ENCODE results near the gene ZNF485. TPM values are rescaled to one million over a fixed set of nuclear protein-coding genes. Genes with fewer than 3 reads are reported as not detected.
"Not testable (repeated sequence)": the region's sequence is repeated elsewhere in the genome, so short reads cannot be mapped to it uniquely, and the experiment has no call there.

ZNF485 gene
- total RNA-seq, 2 donors from 2014 or later: 6.9 to 16.1 TPM

DNA sequence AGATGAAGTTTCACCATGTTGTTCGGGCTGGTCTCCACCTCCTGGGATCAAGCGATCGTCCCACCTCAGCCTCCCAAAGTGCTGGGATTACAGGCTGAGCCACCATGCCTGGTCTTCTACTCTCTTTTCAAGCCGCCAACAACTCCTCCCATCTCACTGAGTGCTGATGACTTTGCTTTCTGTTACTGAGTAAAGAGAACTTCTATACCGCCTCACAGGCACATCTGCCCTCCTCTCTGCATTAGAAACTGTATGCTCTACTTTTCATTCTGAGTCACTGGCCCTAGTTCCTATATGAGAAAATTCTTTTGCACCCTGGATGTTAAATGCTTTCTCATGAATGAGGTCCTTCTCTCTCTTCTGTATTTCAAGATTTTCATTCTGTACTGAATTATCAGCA lies 29.7 kb upstream of the ZNF485 start:
- intact Hi-C loops (cut with DNase I): no loop called here
- no peak for TF ChIP-seq CTCF (IDR thresholded peaks at IDR 0.05)
- TF ChIP-seq POLR2AphosphoS5 (IDR thresholded peaks at IDR 0.05): no peak
- no peak for TF ChIP-seq POLR2A (IDR thresholded peaks at IDR 0.05)
- no peaks in the 10 kb centered on the region for H3K4me1 ChIP-seq (replicated peaks)

GRCh38 chr10:43584051-43584450 lies 22.2 kb upstream of the ZNF485 start:
- no peaks in the 10 kb centered on the region for H3K4me1 ChIP-seq (replicated peaks)
- no peaks in the 10 kb centered on the region for H3K27me3 ChIP-seq (replicated peaks; ENCODE audit: insufficient read depth)
- H3K4me3 ChIP-seq: no peak overlapping the region
- TF ChIP-seq CTCF (IDR thresholded peaks at IDR 0.05): no peak
- H3K9me3 ChIP-seq: no peaks in the 10 kb centered on the region
- H3K27ac ChIP-seq: no peak overlapping the region
- intact Hi-C loops (cut with DNase I): no loop called here
- no peak for DNase-seq (ENCODE audit: low spot score)
- no peaks in the 10 kb centered on the region for H3K36me3 ChIP-seq
- WGBS: 57% methylated on average over 4 of the region's 4 CpGs

More for the DNA sequence above, 29.7 kb upstream of the ZNF485 start:
- Histone ChIP-seq H3K9me3 (no peaks in the 10 kb centered on the region), H3K36me3 (no peaks in the 10 kb centered on the region), H3K27me3 (replicated peaks; ENCODE audit: insufficient read depth) (no peaks in the 10 kb centered on the region), H3K4me3 (no peak overlapping the region), H3K27ac (no peak overlapping the region)
- WGBS: 77% methylated on average over 5 of the region's 5 CpGs
- DNase-seq (ENCODE audit: low spot score): no peak

GRCh38 chr10:43585046-43585445 lies 21.2 kb upstream of the ZNF485 start:
- TF ChIP-seq POLR2A (IDR thresholded peaks at IDR 0.05) (no peak), CTCF (IDR thresholded peaks at IDR 0.05) (no peak), POLR2AphosphoS5 (IDR thresholded peaks at IDR 0.05) (no peak)
- H3K27ac ChIP-seq: no peak overlapping the region
- intact Hi-C loops (cut with DNase I): no loop called here
- WGBS: 94% methylated on average over 5 of the region's 5 CpGs
- DNase-seq (ENCODE audit: low spot score): no peak
- H3K4me3 ChIP-seq: no peak overlapping the region
- no peaks in the 10 kb centered on the region for H3K27me3 ChIP-seq (replicated peaks; ENCODE audit: insufficient read depth)
- H3K36me3 ChIP-seq: no peaks in the 10 kb centered on the region
- H3K4me1 ChIP-seq (replicated peaks): no peaks in the 10 kb centered on the region
- H3K9me3 ChIP-seq: no peaks in the 10 kb centered on the region

- no peaks in the 10 kb centered on the region for H3K36me3 ChIP-seq
- H3K4me3 ChIP-seq: no peak overlapping the region
- H3K27ac ChIP-seq: no peak overlapping the region
- no peaks in the 10 kb centered on the region for H3K9me3 ChIP-seq
- no peaks in the 10 kb centered on the region for H3K27me3 ChIP-seq (replicated peaks; ENCODE audit: insufficient read depth)
- TF ChIP-seq POLR2A (IDR thresholded peaks at IDR 0.05) (no peak), CTCF (IDR thresholded peaks at IDR 0.05) (no peak), POLR2AphosphoS5 (IDR thresholded peaks at IDR 0.05) (no peak)
- no peak for DNase-seq (ENCODE audit: low spot score)
- intact Hi-C loops (cut with DNase I): no loop called here
- WGBS: 57% methylated on average over 9 of the region's 9 CpGs
- no peaks in the 10 kb centered on the region for H3K4me1 ChIP-seq (replicated peaks)
Measured at GRCh38 chr10:43585981-43586729, 20.1 kb upstream of the ZNF485 start.

DNA sequence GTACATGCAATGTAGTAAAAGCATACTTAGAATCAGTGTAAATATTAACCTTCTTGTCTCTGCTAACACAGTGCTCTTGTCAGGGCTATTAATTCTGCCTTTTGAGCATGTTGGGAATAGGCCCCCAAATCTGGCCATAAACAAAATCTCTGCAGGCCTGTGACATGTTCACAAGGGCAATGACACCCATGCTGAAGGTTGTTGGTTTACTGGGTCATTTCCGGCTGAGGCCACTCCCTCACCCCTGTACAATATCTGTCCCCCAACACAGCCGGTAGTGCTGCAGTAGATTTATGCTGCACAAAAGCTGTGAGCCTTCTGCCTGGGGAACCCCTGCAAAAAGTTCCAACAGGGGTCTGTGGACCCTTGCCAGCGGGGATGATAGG lies 19.5 kb upstream of the ZNF485 start:
- DNase-seq (ENCODE audit: low spot score); intact Hi-C loops (cut with DNase I); H3K4me3 ChIP-seq; H3K9me3 ChIP-seq; H3K27ac ChIP-seq; H3K27me3 ChIP-seq (replicated peaks; ENCODE audit: insufficient read depth); H3K36me3 ChIP-seq; H3K4me1 ChIP-seq (replicated peaks): not testable (repeated sequence)
- 36% methylated on average over 3 of the region's 3 CpGs for WGBS

Data from prostate gland (tissue), 2 donors.